Mononuclear cell (primary cell): ENCODE data around the gene PODXL2. TPM values are rescaled to one million over a fixed set of nuclear protein-coding genes. Genes with fewer than 3 reads are reported as not detected.
A peak's percentile ranks its signal among the peaks of the same experiment; 100 is the strongest.
"Not testable (repeated sequence)": the region's sequence is repeated elsewhere in the genome, so short reads cannot be mapped to it uniquely, and the experiment has no call there.

ENCODE experiments used
- H3K27me3 ChIP-seq: 2 replicates; pipeline ENCODE4 v1.6.0; 2011; ENCODE audit warnings: low read length, control low read depth; ENCODE audit not compliant: insufficient read depth
- H3K4me1 ChIP-seq: 2 replicates; pipeline ENCODE4 v1.5.1; 2011; ENCODE audit warnings: mild to moderate bottlenecking, low read length, control low read depth; ENCODE audit not compliant: insufficient read depth
- H3K4me3 ChIP-seq: 2 replicates; pipeline ENCODE4 v1.5.1; 2011; ENCODE audit warnings: mild to moderate bottlenecking, low read length, moderate library complexity
- H3K9me3 ChIP-seq: 2 replicates; pipeline ENCODE4 v1.5.1; 2011; ENCODE audit warnings: low read depth, mild to moderate bottlenecking, control low read depth, low read length
- total RNA-seq: library from RNA; depleted of rRNA; stranded (reverse); fragments of >200 nt; gene quantifications from one replicate; pipeline ENCODE4 v1.2.3, GENCODE V29; 2012

Gene PODXL2
- total RNA-seq, 1 donor: 1.9 TPM

GRCh38 chr3:127598841-127599570 lies 30.0 kb upstream of the PODXL2 start:
- peaks cover 21% of the 10 kb centered on the region for H3K4me1 ChIP-seq
- H3K9me3 ChIP-seq: no peaks in the 10 kb centered on the region
- peak overlapping the region; percentile 53 for H3K4me3 ChIP-seq
- H3K27me3 ChIP-seq: no peaks in the 10 kb centered on the region

GRCh38 chr3:127600749-127601456 lies 28.1 kb upstream of the PODXL2 start:
- H3K9me3 ChIP-seq: no peaks in the 10 kb centered on the region
- H3K27me3 ChIP-seq: no peaks in the 10 kb centered on the region
- H3K4me1 ChIP-seq: peaks cover 21% of the 10 kb centered on the region
- no peak overlapping the region for H3K4me3 ChIP-seq

GRCh38 chr3:127604035-127604434 lies 24.9 kb upstream of the PODXL2 start:
- H3K27me3 ChIP-seq: no peaks in the 10 kb centered on the region
- peaks cover 4% of the 10 kb centered on the region for H3K4me1 ChIP-seq
- no peak overlapping the region for H3K4me3 ChIP-seq
- no peaks in the 10 kb centered on the region for H3K9me3 ChIP-seq

- H3K4me1 ChIP-seq: peaks cover 6% of the 10 kb centered on the region
- no peak overlapping the region for H3K4me3 ChIP-seq
- H3K27me3 ChIP-seq: no peaks in the 10 kb centered on the region
- no peaks in the 10 kb centered on the region for H3K9me3 ChIP-seq
Measured at GRCh38 chr3:127604546-127605165, 24.3 kb upstream of the PODXL2 start.

GRCh38 chr3:127605547-127605946 lies 23.4 kb upstream of the PODXL2 start:
- H3K27me3 ChIP-seq, H3K9me3 ChIP-seq, H3K4me3 ChIP-seq, H3K4me1 ChIP-seq: not testable (repeated sequence)

GRCh38 chr3:127606086-127606805 lies 22.7 kb upstream of the PODXL2 start:
- no peaks in the 10 kb centered on the region for H3K27me3 ChIP-seq

GRCh38 chr3:127606981-127607595 lies 21.9 kb upstream of the PODXL2 start:
- no peaks in the 10 kb centered on the region for H3K9me3 ChIP-seq
- H3K27me3 ChIP-seq: no peaks in the 10 kb centered on the region
- H3K4me3 ChIP-seq: no peak overlapping the region
- H3K4me1 ChIP-seq: peaks cover 6% of the 10 kb centered on the region

More at GRCh38 chr3:127606086-127606805, 22.7 kb upstream of the PODXL2 start:
- peaks cover 6% of the 10 kb centered on the region for H3K4me1 ChIP-seq
- H3K9me3 ChIP-seq: no peaks in the 10 kb centered on the region
- no peak overlapping the region for H3K4me3 ChIP-seq

GRCh38 chr3:127607675-127608361 lies 21.2 kb upstream of the PODXL2 start:
- no peaks in the 10 kb centered on the region for H3K9me3 ChIP-seq
- H3K4me3 ChIP-seq: no peak overlapping the region

GRCh38 chr3:127608362-127608718 lies 20.6 kb upstream of the PODXL2 start:
- Histone ChIP-seq H3K4me3 (no peak overlapping the region), H3K4me1 (peaks cover 6% of the 10 kb centered on the region), H3K9me3 (no peaks in the 10 kb centered on the region), H3K27me3 (no peaks in the 10 kb centered on the region)

More at GRCh38 chr3:127607675-127608361, 21.2 kb upstream of the PODXL2 start:
- Histone ChIP-seq H3K27me3 (no peaks in the 10 kb centered on the region), H3K4me1 (peaks cover 6% of the 10 kb centered on the region)

GRCh38 chr3:127610105-127610504 lies 18.9 kb upstream of the PODXL2 start:
- Histone ChIP-seq H3K27me3 (no peaks in the 10 kb centered on the region), H3K4me3 (no peak overlapping the region), H3K4me1 (peaks cover 6% of the 10 kb centered on the region), H3K9me3 (no peaks in the 10 kb centered on the region)

- H3K4me3 ChIP-seq: no peak overlapping the region
- H3K27me3 ChIP-seq: no peaks in the 10 kb centered on the region
- H3K4me1 ChIP-seq: peaks cover 6% of the 10 kb centered on the region
- no peaks in the 10 kb centered on the region for H3K9me3 ChIP-seq
Measured at GRCh38 chr3:127611251-127611650, 17.7 kb upstream of the PODXL2 start.

- Histone ChIP-seq H3K4me3 (no peak overlapping the region), H3K9me3 (no peaks in the 10 kb centered on the region), H3K4me1 (peaks cover 6% of the 10 kb centered on the region), H3K27me3 (no peaks in the 10 kb centered on the region)
Measured at GRCh38 chr3:127612966-127613365, 16.0 kb upstream of the PODXL2 start.

GRCh38 chr3:127613406-127613805 lies 15.6 kb upstream of the PODXL2 start:
- H3K4me1 ChIP-seq: peaks cover 6% of the 10 kb centered on the region
- H3K9me3 ChIP-seq: no peaks in the 10 kb centered on the region
- H3K4me3 ChIP-seq: no peak overlapping the region
- H3K27me3 ChIP-seq: no peaks in the 10 kb centered on the region

- no peaks in the 10 kb centered on the region for H3K9me3 ChIP-seq
- no peaks in the 10 kb centered on the region for H3K4me1 ChIP-seq
- no peak overlapping the region for H3K4me3 ChIP-seq
- no peaks in the 10 kb centered on the region for H3K27me3 ChIP-seq
Measured at GRCh38 chr3:127614928-127615589, 13.9 kb upstream of the PODXL2 start.
